HG03378 (cell line): ENCODE measurements around the gene NAXD.

Experiments used
- ATAC-seq: cut with Tn5 transposase; IDR thresholded peaks from one replicate; pipeline ENCODE4 v1.9.1; 2021; ENCODE audit warnings: mild to moderate bottlenecking, moderate library complexity; ENCODE audit not compliant: unreplicated experiment

NAXD gene

GRCh38 chr13:110643324-110643723, 28.0 kb downstream of the NAXD start:
- no peak for ATAC-seq

GRCh38 chr13:110643768-110644421, 28.6 kb downstream of the NAXD start:
- no peak for ATAC-seq

DNA sequence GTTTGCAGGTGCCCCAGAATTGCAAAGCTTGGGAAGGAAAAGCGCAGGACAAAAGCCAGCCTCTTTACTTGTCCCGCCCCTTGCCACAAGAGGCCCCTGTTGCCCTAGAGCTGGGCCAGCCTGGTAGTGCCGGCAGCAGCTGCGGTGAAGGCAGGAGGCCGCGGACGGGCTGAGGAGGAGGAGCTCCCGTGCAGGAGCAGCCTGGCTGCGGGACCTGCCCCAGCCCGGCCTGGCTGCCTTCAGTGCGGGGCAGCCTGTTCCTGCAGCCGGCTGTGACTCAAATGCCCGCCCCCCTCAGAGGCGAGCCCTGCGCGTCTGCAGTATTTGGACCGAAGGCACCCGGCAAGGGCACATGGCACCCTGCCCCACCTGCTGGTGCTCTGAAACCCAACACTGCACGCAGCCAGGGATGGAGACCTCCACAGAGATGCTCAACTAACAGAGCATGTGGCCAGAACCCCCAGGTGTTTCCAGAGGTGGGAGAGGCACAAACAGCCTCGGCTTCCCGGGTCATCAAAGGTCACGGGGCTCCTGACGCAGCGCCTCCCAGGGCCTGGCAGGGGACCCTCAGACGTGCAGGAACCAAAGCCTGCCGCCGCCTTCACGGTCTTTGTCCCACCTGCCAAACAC, 29.7 kb downstream of the NAXD start:
- no peak for ATAC-seq

DNA sequence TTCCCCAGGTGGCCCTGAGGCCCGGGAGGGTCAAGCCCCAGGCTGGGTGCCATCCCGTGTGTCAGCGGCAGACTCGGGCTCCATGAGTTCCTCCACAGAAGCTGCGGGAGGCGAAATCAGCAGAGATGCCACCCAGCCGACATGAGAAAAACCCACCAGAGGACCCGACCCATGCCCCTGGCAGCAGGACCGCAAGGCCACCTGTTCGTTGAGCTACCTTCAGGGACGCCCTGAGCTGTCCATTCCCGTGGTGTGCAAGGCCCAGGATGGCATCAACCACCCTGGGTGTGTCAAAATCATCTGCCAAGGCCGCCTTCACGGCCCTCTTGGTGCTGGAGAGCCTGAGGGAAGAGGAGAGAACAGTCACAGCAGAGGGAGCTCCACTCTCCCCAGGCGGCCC, 30.4 kb downstream of the NAXD start:
- ATAC-seq: no peak

DNA sequence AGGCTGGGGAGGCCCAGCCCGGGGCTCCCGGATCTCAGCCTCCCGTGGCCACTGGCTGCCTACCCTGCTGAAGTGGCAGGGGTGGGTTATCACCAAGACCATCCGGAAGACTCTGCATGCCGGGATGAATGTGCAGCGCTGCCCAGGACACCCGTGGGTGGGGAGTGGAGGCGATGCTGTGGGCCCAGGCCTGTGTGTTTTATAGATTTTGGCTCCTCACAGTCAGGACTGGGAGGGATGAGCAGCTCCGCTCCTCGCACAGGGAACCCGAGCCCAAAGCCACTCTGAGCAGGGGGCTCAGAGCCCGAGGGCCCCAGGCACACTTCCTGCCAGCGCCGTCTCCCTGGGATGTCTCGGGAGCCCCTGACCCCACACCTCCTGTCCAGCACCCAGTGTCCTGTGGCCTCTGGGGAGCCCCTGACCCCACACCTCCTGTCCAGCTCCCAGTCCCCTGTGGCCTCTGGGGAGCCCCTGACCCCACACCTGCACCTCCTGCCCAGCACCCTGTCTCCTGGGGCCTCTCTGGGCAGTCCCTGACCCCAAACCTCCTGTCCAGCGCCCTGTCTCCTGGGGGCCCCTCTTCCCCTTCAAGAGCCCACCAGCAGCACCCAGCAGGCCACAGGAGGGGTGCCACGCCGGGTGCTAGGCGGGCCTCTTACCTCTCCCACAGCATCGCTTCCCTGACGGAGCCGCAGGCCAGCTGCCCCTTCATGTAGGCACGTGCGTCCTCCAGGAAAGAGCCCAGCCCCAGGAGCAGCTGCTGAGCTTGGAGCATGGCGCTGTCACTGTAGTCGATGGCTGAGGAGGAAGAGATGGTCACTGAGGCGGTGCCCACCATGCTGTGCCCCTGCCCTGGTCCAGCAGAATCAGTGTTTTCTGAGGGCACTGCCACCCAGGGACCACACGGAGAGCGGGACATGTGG, 31.4 kb downstream of the NAXD start:
- no peak for ATAC-seq

GRCh38 chr13:110647365-110647737, 32.0 kb downstream of the NAXD start:
- ATAC-seq: no peak

DNA sequence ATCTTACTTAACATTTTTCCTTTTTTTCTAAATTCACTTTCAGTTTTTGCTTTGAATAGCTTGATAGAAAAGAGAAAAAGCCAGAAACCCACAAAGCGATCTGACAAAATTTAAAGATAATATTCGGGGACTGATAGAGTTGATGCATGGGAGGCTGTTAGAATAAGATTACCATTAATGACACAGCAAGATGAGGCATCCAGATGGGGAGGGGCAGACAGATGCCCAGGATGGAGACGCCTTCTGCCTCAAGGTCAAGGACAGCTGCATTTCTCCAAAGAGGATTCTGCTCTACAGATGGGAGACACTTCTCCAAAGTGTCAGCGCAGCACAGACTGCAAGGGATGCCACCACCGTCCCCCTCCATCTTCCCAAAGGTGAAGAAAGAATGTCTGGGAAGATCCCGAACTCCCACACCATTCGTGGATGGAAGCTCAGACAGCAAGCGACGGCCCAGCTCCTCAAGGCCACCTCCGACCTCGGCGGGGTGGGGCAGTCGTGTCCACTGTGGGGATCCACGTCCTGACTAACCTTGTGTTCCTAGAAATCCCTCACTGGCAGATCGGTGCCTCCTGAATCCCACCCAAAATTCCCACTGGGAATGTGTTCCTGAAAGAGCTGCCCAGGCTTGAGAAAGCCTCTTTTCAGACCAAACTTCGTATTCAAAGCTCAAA, 32.9 kb downstream of the NAXD start:
- ATAC-seq: no peak

DNA sequence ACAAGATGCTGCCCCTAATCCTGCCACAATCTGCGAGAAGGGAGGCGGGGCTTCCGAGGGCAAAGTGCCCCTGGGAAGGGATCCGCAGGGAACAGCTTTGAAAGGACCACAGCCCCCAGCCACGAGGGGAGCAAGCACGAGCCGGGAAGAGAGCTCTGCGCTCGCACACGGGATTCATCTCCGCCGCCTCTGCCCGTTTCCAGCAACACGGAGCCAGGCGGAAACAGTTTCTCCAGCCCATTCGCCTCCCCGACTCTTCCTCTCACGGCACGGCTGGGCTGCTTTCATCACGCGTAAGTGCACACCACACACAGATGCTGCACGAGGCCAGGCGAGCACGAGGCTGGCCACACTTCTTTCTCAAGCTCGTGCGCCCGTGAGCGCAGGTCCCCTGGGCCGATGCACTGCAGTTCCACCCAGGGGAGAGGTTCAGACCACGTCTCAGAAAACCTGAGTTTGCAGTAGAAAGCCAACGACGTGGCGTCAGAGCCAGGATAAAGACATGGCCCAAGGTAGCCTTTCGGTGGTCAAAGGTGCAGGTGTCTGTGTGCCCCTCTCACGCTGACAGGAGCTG, 33.6 kb downstream of the NAXD start:
- no peak for ATAC-seq

DNA sequence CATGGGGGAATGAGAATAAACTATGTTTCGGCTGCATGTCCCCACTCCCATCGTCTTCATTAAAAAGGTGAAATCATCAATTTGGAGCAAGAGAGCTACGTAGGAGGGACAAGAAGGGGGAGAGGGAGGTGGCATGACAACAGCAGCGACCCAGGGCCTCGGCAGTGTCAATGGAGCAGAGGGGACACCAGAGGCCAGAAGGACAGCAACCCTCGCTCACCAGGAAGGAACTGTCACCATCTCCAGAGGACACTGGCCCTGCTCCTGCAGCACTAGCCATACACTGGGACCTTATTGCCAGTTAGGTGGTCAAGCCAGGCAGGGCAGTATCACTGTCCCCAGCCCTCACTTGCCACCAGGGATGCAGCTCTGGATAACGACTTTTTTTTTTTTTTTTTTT, 34.2 kb downstream of the NAXD start:
- ATAC-seq: no peak

- no peak for ATAC-seq
Observed at GRCh38 chr13:110650436-110650835, 35.1 kb downstream of the NAXD start.

DNA sequence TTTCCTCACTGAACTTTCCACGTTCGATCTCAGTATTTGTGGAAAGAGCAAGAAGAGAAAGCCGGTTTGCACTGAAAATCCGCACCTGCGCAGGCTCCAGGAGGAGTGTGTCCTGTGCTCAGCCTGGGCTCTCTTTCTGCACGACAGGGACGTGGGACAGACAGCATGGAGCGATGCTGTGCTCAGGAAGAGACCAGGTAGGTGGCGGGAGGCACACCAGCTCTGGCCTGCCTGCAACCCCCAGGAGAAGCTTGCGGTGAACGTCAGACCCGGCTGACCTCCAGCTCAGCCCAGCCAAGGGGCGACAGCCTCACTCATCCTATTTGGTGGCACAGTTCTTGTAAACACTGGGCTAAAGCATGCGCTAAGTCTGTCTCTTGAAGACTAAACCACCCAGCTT, 35.9 kb downstream of the NAXD start:
- ATAC-seq: no peak

DNA sequence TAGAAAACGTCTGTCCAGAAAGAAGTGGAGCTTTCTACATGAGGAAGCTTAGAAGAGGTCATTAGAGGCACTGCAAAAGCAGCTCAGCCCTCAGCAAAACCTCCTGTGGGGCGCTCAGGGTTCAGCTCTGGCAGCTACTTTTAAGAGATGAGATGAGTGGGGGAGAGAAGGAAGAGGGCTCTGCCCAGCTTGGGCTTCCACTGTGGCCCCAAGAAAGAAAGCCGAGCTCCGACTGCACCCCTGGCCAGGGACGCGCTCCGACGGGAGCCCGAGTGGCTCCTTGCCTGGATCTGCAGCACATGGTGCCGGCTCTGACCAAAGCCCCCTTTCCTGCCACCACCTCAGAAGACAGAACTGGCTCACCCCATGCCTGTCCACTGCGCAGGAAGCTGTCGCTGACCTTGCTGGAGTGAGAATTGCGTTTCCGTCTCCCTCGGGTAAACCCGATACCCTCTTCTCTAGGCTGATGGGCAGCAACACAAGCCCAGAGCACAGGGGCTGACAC, 36.4 kb downstream of the NAXD start:
- no peak for ATAC-seq

DNA sequence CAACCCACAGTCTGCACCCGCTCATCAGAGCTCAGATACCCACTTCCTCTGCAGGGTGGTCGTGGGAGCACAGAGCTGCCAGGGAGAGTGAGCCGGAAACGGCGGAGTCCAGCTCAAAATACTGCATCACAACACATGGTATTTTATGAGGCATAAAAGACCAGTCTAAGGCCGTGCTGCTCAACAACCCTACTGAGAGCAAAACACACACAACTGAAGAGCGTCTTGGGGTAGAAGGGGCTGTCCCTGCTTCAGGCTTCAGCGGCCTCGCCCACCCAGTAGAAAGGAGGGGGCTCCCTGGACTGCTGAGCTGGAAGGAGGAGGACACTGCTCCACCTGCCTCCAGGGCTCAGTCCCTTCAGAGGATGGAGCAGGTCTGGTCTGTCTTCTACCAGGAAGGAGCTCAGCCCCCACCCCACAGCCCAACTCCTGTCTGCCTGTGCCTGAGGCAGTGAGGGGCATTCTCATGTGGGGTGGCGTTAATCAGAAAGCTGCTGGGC, 36.9 kb downstream of the NAXD start:
- no peak for ATAC-seq

- no peak for ATAC-seq
Observed at GRCh38 chr13:110652764-110653163, 37.4 kb downstream of the NAXD start.

- ATAC-seq: no peak
Observed at GRCh38 chr13:110653271-110653670, 37.9 kb downstream of the NAXD start.

GRCh38 chr13:110653851-110654250, 38.5 kb downstream of the NAXD start:
- ATAC-seq: no peak

GRCh38 chr13:110657196-110657595, 41.9 kb downstream of the NAXD start:
- ATAC-seq: no peak

DNA sequence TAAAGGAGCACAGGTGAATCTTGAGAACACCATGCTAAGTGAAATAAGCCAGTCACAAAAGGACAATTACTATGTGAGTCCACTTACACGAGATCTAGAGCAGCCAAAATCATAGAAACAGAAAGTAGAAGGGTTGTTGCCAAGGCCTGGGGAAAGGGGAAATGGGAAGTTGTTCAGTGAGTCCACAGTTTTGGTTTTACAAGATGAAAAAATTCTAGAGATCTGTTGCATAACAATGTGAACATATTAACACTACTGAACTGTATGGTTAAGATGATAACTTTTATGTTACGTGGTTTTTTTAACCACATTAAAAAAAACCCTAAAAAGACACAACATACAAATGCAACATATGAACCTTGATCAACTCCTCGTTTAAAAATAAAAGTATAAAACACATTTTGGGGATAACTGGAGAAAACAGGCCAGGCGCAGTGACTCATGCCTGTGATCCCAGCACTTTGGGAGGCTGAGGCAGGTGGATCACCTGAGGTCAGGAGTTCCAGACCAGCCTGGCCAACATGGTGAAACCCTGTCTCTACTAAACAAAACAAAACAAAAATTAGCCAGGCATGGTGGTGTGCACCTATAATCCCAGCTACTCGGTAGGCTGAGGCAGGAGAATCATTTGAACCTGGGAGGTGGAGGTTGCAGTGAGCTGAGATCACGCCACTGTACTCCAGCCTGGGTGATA, 43.0 kb downstream of the NAXD start:
- peak; percentile 96 for ATAC-seq

GRCh38 chr13:110661256-110661655, 45.9 kb downstream of the NAXD start:
- no peak for ATAC-seq

- ATAC-seq: no peak
Observed at GRCh38 chr13:110662091-110662490, 46.7 kb downstream of the NAXD start.
